Activated CD4-positive, alpha-beta T cell treated with anti-CD3 and anti-CD28 coated beads, Interleukin-2, amount 50 U/mL, for 48 hours (primary cell): Measurements from ENCODE around the gene SUZ12.
"Not testable (repeated sequence)": the region's sequence is repeated elsewhere in the genome, so short reads cannot be mapped to it uniquely, and the experiment has no call there.

Source experiments
- DNase-seq, 2 experiments: peaks; one replicate each; pipeline ENCODE4 v3.0.0-alpha.2; 2020

Gene SUZ12

DNA sequence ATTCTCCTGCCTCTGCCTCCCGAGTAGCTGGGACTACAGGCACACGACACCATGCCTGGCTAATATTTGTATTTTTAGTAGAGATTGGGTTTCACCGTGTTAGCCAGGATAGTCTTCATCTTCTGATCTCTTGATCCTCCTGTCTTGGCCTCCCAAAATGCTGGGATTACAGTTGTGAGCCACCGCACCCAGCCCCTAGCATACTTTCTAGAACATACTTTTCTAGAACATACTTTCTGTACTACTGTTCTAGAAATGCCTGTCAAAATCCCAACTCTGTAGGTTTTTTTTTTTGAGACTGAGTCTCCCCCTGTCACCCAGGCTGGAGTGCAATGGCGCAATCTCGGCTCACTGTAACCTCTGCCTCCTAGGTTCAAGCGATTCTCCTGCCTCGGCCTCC lies 27.3 kb downstream of the SUZ12 start:
- not testable (repeated sequence) for DNase-seq

DNA sequence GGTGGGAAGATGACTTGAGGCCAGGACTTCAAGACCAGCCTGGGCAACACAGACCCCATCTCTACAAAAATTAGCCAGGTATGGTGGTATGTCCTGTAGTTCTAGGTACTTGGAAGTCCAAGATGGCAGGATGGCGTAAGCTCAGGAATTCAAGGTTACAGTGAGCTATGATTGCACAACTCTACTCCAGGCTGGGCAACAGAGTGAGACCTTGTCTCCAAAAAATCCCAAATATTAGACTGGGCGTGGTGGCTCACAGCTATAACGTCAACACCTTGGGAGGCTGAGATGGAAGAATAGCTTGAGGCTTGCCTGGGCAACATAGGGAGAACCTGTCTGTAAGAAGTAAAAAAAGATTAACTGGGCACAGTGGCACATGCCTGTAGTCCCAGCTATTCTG lies 30.8 kb downstream of the SUZ12 start:
- no peak for DNase-seq

DNA sequence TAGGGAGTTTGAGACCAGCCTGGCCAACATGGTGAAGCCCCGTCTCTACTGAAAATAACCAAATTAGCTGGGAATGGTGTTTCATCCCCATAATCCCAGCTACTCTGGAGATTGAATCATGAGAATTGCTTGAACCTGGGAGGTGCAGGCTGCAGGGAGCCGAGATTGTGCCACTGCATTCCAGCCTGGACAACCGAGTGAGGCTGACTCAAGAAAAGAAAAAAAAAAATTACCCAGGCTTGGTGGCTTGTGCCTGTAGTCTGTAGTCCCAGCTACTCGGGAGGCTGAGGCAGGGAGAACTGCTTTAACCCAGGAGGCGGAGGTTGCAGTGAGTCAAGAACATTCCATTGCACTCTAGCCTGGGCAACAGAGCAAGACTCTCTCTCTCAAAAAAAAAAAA lies 33.6 kb downstream of the SUZ12 start:
- DNase-seq, result not testable (repeated sequence)

GRCh38 chr17:31974269-31975071 lies 37.7 kb downstream of the SUZ12 start:
- not testable (repeated sequence) for DNase-seq

DNA sequence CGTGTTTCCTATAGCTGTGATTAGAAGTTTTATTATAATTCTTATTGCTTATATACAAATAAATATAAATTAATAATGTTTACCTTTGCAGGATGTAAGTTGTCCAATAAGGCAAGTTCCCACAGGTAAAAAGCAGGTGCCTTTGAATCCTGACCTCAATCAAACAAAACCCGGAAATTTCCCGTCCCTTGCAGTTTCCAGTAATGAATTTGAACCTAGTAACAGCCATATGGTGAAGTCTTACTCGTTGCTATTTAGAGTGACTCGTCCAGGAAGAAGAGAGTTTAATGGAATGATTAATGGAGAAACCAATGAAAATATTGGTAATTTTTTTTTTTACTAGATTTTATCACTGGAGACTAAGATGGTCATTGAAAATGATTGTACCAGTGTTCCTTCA lies 38.6 kb downstream of the SUZ12 start:
- not testable (repeated sequence) for DNase-seq

GRCh38 chr17:31991821-31992220 lies 55.0 kb downstream of the SUZ12 start:
- DNase-seq, result not testable (repeated sequence)

DNA sequence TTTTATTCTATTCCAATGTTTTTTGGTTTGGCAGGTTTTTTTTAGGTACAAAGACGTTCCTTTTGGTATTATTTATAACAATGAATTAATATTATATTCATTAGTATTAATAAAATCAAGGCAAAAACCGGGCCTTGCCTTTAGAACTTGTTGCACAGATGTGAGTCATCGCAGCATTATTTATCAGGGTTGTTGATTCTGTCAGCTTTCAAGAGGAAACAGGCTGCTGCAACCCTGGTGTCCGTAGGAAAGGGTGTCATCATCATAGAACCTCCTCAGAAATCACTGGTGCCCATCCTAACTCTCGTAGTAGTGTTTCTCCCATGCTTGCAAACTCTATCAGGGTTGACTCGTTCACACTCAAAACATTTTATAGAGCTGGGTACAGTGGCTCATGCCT lies 60.2 kb downstream of the SUZ12 start:
- no peak for DNase-seq

- peak; percentile 91 to 93 for DNase-seq
Measured at GRCh38 chr17:32006957-32007462, 70.2 kb downstream of the SUZ12 start, which contains the start of gene LRRC37B. Gene LRRC37B, plus strand, starts transcription at chr17:32007383. Its CDS starts 14,010 bp downstream, at chr17:32021393.

GRCh38 chr17:32007463-32008298 lies 70.9 kb downstream of the SUZ12 start:
- DNase-seq, result peak; percentile 51 to 58

GRCh38 chr17:32009262-32009542 lies 72.4 kb downstream of the SUZ12 start:
- no peak for DNase-seq

- DNase-seq, result no peak
Measured at GRCh38 chr17:32010114-32010513, 73.3 kb downstream of the SUZ12 start.

GRCh38 chr17:32015245-32016013 lies 78.6 kb downstream of the SUZ12 start:
- no peak for DNase-seq

DNA sequence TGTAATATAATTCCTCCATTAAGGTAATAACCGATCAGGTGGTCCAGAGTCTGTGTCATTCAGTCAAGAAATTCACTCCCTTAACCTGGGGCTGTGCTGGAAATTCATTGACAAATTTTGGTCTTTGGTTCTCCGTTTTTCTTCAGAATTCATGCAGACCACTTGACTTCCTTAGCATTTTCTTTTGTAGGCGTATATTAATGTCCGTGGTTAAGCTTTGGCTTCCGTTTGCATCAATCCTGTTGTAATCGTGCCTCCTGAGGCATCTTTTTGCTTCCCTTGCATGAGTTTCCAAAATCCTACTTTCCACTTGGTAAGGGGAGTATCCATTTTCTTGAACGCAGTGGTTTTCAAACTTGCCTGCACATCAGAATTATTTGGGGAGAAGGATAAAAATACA lies 79.4 kb downstream of the SUZ12 start:
- DNase-seq, result no peak

GRCh38 chr17:32019228-32019627 lies 82.4 kb downstream of the SUZ12 start:
- no peak for DNase-seq

DNA sequence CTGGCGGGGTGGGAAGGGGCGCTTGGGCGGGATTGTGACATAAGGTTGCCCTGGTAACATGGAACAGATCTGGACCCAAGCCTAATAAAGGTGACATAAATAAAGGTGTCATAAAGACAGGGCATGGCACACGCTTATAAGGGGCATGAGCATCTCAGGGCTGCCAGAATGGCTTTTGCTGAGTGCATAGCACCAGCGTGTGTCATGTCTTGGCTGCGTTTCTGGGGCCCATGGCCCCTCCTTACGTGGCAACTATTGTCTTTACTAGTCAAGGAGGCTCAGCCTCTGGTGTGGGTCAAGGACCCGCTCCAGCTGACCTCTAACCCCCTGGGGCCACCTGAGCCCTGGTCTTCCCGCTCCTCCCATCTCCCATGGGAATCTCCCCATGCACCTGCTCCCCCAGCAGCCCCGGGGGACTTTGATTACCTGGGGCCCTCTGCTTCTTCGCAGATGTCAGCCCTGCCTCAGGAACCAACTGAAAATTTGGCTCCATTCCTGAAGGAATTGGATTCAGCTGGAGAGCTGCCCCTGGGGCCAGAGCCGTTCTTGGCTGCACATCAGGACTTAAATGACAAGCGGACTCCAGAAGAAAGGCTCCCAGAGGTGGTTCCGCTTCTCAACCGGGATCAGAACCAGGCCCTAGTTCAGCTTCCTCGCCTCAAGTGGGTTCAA lies 84.3 kb downstream of the SUZ12 start:
- no peak for DNase-seq

DNA sequence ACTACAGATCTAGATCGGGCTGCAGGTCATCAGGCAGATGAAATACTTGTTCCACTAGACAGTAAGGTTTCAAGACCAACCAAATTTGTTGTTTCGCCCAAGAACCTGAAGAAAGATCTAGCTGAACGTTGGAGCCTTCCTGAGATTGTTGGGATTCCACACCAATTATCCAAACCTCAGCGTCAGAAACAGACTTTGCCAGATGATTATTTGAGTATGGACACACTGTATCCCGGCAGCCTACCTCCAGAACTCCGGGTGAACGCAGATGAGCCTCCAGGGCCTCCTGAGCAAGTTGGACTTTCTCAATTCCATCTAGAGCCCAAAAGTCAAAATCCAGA lies 84.8 kb downstream of the SUZ12 start:
- no peak for DNase-seq

DNA sequence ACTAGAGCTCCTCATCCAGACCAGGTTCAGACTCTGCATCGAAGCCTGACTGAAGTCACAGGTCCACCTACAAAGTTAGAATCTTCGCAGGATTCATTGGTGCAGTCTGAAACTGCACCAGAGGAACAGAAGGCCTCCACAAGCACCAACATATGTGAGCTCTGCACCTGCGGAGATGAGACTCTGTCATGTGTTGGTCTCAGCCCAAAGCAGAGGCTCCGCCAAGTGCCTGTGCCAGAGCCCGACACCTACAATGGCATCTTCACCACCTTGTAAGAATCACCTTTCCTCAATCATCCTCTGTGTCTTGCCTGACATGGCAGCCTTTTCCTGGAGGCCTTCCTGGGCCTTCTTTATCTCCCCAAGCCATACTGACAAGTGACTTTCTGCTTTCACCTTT lies 85.7 kb downstream of the SUZ12 start:
- not testable (repeated sequence) for DNase-seq

DNA sequence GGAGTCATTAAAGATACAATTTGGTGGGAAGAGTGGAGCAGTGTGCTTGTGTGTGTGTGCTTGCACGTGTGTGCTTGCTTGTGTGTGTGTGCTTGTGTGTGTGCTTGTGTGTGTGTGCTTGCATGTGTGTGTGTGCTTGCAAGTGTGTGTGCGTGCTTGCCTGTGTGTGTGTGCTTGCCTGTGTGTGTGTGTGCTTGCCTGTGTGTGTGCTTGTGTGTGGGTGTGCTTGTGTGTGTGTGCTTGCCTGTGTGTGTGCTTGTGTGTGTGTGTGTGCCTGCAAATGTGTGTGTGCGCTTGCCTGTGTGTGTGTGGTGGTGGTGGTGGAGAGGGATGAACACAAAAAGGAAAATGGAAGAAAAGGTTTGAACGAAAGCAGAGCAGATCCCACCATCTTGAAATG lies 90.5 kb downstream of the SUZ12 start:
- DNase-seq, result not testable (repeated sequence)

DNA sequence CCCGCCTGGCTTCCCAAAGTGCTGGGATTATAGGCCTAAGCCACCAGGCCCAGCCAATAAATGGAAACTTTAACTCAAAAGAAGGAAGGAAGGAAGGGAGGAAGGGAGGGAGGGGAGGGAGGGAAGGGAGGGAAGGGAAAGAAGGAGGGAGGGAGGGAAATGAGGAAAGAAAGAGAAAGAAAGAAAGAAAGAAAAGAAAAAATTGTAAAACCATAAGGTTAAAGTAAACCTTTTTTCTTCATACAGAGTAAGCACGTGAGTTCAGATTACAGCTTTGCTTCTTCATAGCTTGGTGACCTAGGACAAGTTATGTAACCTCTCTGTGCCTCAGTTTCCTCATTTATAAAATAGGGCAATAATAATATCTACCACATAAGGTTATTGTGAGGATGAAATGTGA lies 96.4 kb downstream of the SUZ12 start:
- DNase-seq, result no peak

- not testable (repeated sequence) for DNase-seq
Measured at GRCh38 chr17:32033812-32034211, 97.0 kb downstream of the SUZ12 start.

GRCh38 chr17:32040246-32040645 lies 103.4 kb downstream of the SUZ12 start:
- not testable (repeated sequence) for DNase-seq

GRCh38 chr17:32041306-32041875 lies 104.6 kb downstream of the SUZ12 start:
- DNase-seq, result not testable (repeated sequence)
